Smooth muscle cell (in vitro differentiated cells): ENCODE results near the gene DTX1. TPM values are rescaled to one million over a fixed set of nuclear protein-coding genes. Genes with fewer than 3 reads are reported as not detected.

Experiments
- DNase-seq: peaks from one replicate; lab custom pipeline; 2025; ENCODE audit not compliant: unreplicated experiment; lab: John Stamatoyannopoulos, UW
- H2AFZ ChIP-seq: fragments of 200-600 bp; sonication (generic); 2 replicates; pipeline ENCODE4 v1.6.0; 2016; ENCODE audit warnings: antibody characterized with exemption, low read depth, mild to moderate bottlenecking
- H3F3A ChIP-seq: fragments of 200-600 bp; sonication (generic); 2 replicates; pipeline ENCODE4 v1.6.0; 2017; ENCODE audit warnings: antibody characterized with exemption, low read depth
- H3K27ac ChIP-seq: fragments of 200-600 bp; sonication (generic); 2 replicates; pipeline ENCODE4 v1.5.1; 2016; ENCODE audit warnings: low read depth, mild to moderate bottlenecking
- H3K27me3 ChIP-seq: fragments of 200-600 bp; sonication (generic); 2 replicates; pipeline ENCODE4 v1.6.1; 2016; ENCODE audit warnings: low read depth, mild to moderate bottlenecking
- H3K36me3 ChIP-seq: fragments of 200-600 bp; sonication (generic); 2 replicates; pipeline ENCODE4 v1.5.1; 2016; ENCODE audit warnings: low read depth
- H3K4me1 ChIP-seq: fragments of 200-600 bp; sonication (generic); 2 replicates; pipeline ENCODE4 v1.5.1; 2016; ENCODE audit warnings: low read depth
- H3K4me2 ChIP-seq: fragments of 200-600 bp; sonication (generic); 2 replicates; pipeline ENCODE4 v1.6.0; 2016; ENCODE audit warnings: mild to moderate bottlenecking
- H3K4me3 ChIP-seq: fragments of 200-600 bp; sonication (generic); 2 replicates; pipeline ENCODE4 v1.5.1; 2016; ENCODE audit warnings: mild to moderate bottlenecking
- H3K79me2 ChIP-seq: fragments of 200-600 bp; sonication (generic); 2 replicates; pipeline ENCODE4 v1.6.0; 2016; ENCODE audit warnings: low read depth, mild to moderate bottlenecking
- H3K9ac ChIP-seq: fragments of 200-600 bp; sonication (generic); 2 replicates; pipeline ENCODE4 v1.6.0; 2016; ENCODE audit warnings: low read depth
- H3K9me3 ChIP-seq: fragments of 200-600 bp; sonication (generic); replicated peaks from 2 replicates; pipeline ENCODE4 v1.5.1; 2016; ENCODE audit warnings: low read depth
- H4K20me1 ChIP-seq: fragments of 200-600 bp; sonication (generic); 2 replicates; pipeline ENCODE4 v1.6.0; 2016; ENCODE audit warnings: low read depth
- CTCF ChIP-seq: fragments of 200-600 bp; sonication (generic); IDR thresholded peaks from 2 replicates; pipeline ENCODE4 v1.5.1; 2017; ENCODE audit warnings: borderline replicate concordance, mild to moderate bottlenecking, antibody characterized with exemption; ENCODE audit not compliant: insufficient read depth, poor library complexity, severe bottlenecking
- WGBS: methylation state at CpG from one replicate; pipeline ENCODE4 v1.1.7; 2016; ENCODE audit warnings: low lambda C conversion rate; 5-methylcytosine and 5-hydroxymethylcytosine counted together
- polyA plus RNA-seq: library from polyadenylated mRNA; unstranded; fragments of >200 nt; fragmentation: Nextera tagmentation; extraction: Ambion mirVana; gene quantifications from 2 replicates; pipeline ENCODE4 v1.2.1, GENCODE V29; 2016
- total RNA-seq: library from RNA; depleted of rRNA; stranded (reverse); fragments of >200 nt; gene quantifications from 2 replicates; pipeline ENCODE4 v1.2.3, GENCODE V29; 2014

The DTX1 gene
- total and polyA plus RNA-seq, 2 experiments from 2014 or later = 0.09 to 1.1 TPM

- Histone ChIP-seq H3K27ac (no peak overlapping the region), H3K79me2 (no peaks in the 10 kb centered on the region), H3K27me3 (peaks cover 11% of the 10 kb centered on the region), H3K9ac (no peak overlapping the region), H3K9me3 (no peaks in the 10 kb centered on the region), H3K36me3 (no peaks in the 10 kb centered on the region), H3F3A (no peaks in the 10 kb centered on the region), H2AFZ (no peak overlapping the region), H3K4me3 (no peak overlapping the region), H3K4me2 (no peak overlapping the region), H4K20me1 (no peaks in the 10 kb centered on the region), H3K4me1 (no peaks in the 10 kb centered on the region)
- WGBS = 40% methylated on average over 17 of the region's 17 CpGs
- DNase-seq = no peak
- no peak for TF ChIP-seq CTCF
Observed at GRCh38 chr12:113086249-113087164, 30.0 kb downstream of the DTX1 start.

GRCh38 chr12:113087193-113087592 is 30.7 kb downstream of the DTX1 start:
- TF ChIP-seq CTCF = no peak
- Histone ChIP-seq H3K4me2 (no peak overlapping the region), H3K4me1 (no peaks in the 10 kb centered on the region), H3F3A (no peaks in the 10 kb centered on the region), H2AFZ (no peak overlapping the region), H3K9me3 (no peaks in the 10 kb centered on the region), H3K79me2 (no peaks in the 10 kb centered on the region), H3K4me3 (no peak overlapping the region), H3K9ac (no peak overlapping the region), H3K27me3 (peaks cover 18% of the 10 kb centered on the region), H3K36me3 (no peaks in the 10 kb centered on the region), H3K27ac (no peak overlapping the region), H4K20me1 (no peaks in the 10 kb centered on the region)
- 84% methylated on average over 5 of the region's 5 CpGs for WGBS
- DNase-seq = no peak

- no peaks in the 10 kb centered on the region for H4K20me1 ChIP-seq
- peaks cover 5% of the 10 kb centered on the region for H3K4me1 ChIP-seq
- DNase-seq = no peak
- H3K27ac ChIP-seq = no peak overlapping the region
- no peak for TF ChIP-seq CTCF
- over 99% methylated on average over 3 of the region's 3 CpGs for WGBS
- H3K79me2 ChIP-seq = no peaks in the 10 kb centered on the region
- no peaks in the 10 kb centered on the region for H3K9me3 ChIP-seq
- no peaks in the 10 kb centered on the region for H3F3A ChIP-seq
- no peak overlapping the region for H3K4me2 ChIP-seq
- H3K4me3 ChIP-seq = no peak overlapping the region
- H2AFZ ChIP-seq = no peak overlapping the region
- no peaks in the 10 kb centered on the region for H3K36me3 ChIP-seq
- peaks cover 26% of the 10 kb centered on the region for H3K27me3 ChIP-seq
- H3K9ac ChIP-seq = no peak overlapping the region
Observed at GRCh38 chr12:113088037-113088436, 31.5 kb downstream of the DTX1 start.
